ENCODE measurements around the gene GRB7.
"Not testable (repeated sequence)": the region's sequence is repeated elsewhere in the genome, so short reads cannot be mapped to it uniquely, and the experiment has no call there.

Gene GRB7

GRCh38 chr17:39736319-39737165 is 1.2 kb upstream of the GRB7 start:
- DNase-seq = no peak

GRCh38 chr17:39737206-39737759 is 455 bp upstream of the GRB7 start:
- no peak for DNase-seq

GRCh38 chr17:39738568-39738901 is 797 bp downstream of the GRB7 start:
- no peak for DNase-seq

- peak; percentile 42 for DNase-seq
Measured at GRCh38 chr17:39738983-39739884, 1.5 kb downstream of the GRB7 start.

GRCh38 chr17:39739885-39740356 is 2.2 kb downstream of the GRB7 start:
- DNase-seq = no peak

GRCh38 chr17:39740357-39741111 is 2.8 kb downstream of the GRB7 start:
- no peak for DNase-seq

GRCh38 chr17:39742126-39742855 is 4.6 kb downstream of the GRB7 start:
- DNase-seq = no peak

- no peak for DNase-seq
Measured at GRCh38 chr17:39742856-39743436, 5.2 kb downstream of the GRB7 start.

- no peak for DNase-seq
Measured at GRCh38 chr17:39744075-39744835, 6.5 kb downstream of the GRB7 start.

GRCh38 chr17:39744836-39745215 is 7.1 kb downstream of the GRB7 start:
- DNase-seq = no peak

GRCh38 chr17:39745335-39746144 is 7.8 kb downstream of the GRB7 start:
- DNase-seq = no peak

- DNase-seq = no peak
Measured at GRCh38 chr17:39746145-39746461, 8.4 kb downstream of the GRB7 start.

GRCh38 chr17:39747745-39748144 is 10.0 kb downstream of the GRB7 start:
- DNase-seq = no peak

GRCh38 chr17:39748444-39749034 is 10.8 kb downstream of the GRB7 start:
- not testable (repeated sequence) for DNase-seq

- no peak for DNase-seq
Measured at GRCh38 chr17:39750131-39751015, 12.6 kb downstream of the GRB7 start.

GRCh38 chr17:39751016-39751543 is 13.3 kb downstream of the GRB7 start:
- no peak for DNase-seq

GRCh38 chr17:39751637-39752036 is 13.9 kb downstream of the GRB7 start:
- DNase-seq = no peak

- no peak for DNase-seq
Measured at GRCh38 chr17:39752241-39752881, 14.6 kb downstream of the GRB7 start.
